Neural progenitor cell (in vitro differentiated cells): Measurements from ENCODE around the gene SDK2.

Source experiments
- CTCF ChIP-seq: fragments of 200-600 bp; sonication (generic); IDR thresholded peaks from 2 replicates; pipeline ENCODE4 v1.5.1; 2017; ENCODE audit warnings: antibody characterized with exemption, mild to moderate bottlenecking
- EZH2 ChIP-seq: fragments of 200-600 bp; sonication (generic); IDR thresholded peaks from 2 replicates; pipeline ENCODE4 v1.6.1; 2017; ENCODE audit warnings: antibody characterized with exemption, mild to moderate bottlenecking, moderate library complexity

GRCh38 chr17:73625991-73626673 lies 18.1 kb downstream of the SDK2 start:
- no peak for TF ChIP-seq CTCF
- no peak for TF ChIP-seq EZH2
